Endodermal cell (in vitro differentiated cells): ENCODE measurements around the gene CDRT15. TPM values are rescaled to one million over a fixed set of nuclear protein-coding genes. Genes with fewer than 3 reads are reported as not detected.
"Not testable (repeated sequence)": the region's sequence is repeated elsewhere in the genome, so short reads cannot be mapped to it uniquely, and the experiment has no call there.

Experiments
- DNase-seq: peaks from one replicate; pipeline ENCODE4 v3.0.0-alpha.2; 2017
- H3K27ac ChIP-seq: 2 replicates; pipeline ENCODE4 v1.5.1; 2013; ENCODE audit warnings: mild to moderate bottlenecking, low read depth, low read length, moderate library complexity
- H3K27me3 ChIP-seq: 2 replicates; pipeline ENCODE4 v1.6.1; 2013; ENCODE audit warnings: mild to moderate bottlenecking, low read length, moderate library complexity; ENCODE audit not compliant: insufficient read depth, control insufficient read depth, poor library complexity, severe bottlenecking
- H3K36me3 ChIP-seq: 2 replicates; pipeline ENCODE4 v1.7.0; 2013; ENCODE audit warnings: mild to moderate bottlenecking, low read length, moderate library complexity; ENCODE audit not compliant: control insufficient read depth, insufficient read depth
- H3K4me1 ChIP-seq: one replicate; pipeline ENCODE4 v1.7.0; 2013; ENCODE audit warnings: low read length; ENCODE audit not compliant: control insufficient read depth, insufficient read depth
- H3K4me3 ChIP-seq: 2 replicates; pipeline ENCODE4 v1.5.1; 2013; ENCODE audit warnings: mild to moderate bottlenecking, low read length, moderate library complexity
- H3K9ac ChIP-seq: 2 replicates; pipeline ENCODE4 v1.6.1; 2013; ENCODE audit warnings: mild to moderate bottlenecking, low read length, moderate library complexity; ENCODE audit not compliant: poor library complexity, severe bottlenecking; ENCODE audit errors: extremely low read depth
- H3K9me3 ChIP-seq: 2 replicates; pipeline ENCODE4 v1.6.1; 2013; ENCODE audit warnings: mild to moderate bottlenecking, low read length, moderate library complexity; ENCODE audit not compliant: control insufficient read depth
- H3K27ac Mint-ChIP-seq: 2 replicates; pipeline ENCODE4 v1.8.0; 2020; ENCODE audit warnings: mixed read lengths
- H3K27me3 Mint-ChIP-seq: 2 replicates; pipeline ENCODE4 v1.8.0; 2021; ENCODE audit warnings: mild to moderate bottlenecking, mixed read lengths; ENCODE audit not compliant: insufficient read depth
- H3K36me3 Mint-ChIP-seq: 2 replicates; pipeline ENCODE4 v1.8.0; 2020; ENCODE audit warnings: low read depth, mixed read lengths
- H3K4me1 Mint-ChIP-seq: 2 replicates; pipeline ENCODE4 v1.8.0; 2020; ENCODE audit warnings: mixed read lengths
- H3K4me3 Mint-ChIP-seq: 2 replicates; pipeline ENCODE4 v1.8.0; 2020; ENCODE audit warnings: mild to moderate bottlenecking, moderate library complexity, mixed read lengths
- H3K9me3 Mint-ChIP-seq: 2 replicates; pipeline ENCODE4 v1.8.0; 2020; ENCODE audit warnings: mild to moderate bottlenecking, mixed read lengths
- WGBS, 2 experiments: methylation state at CpG; one replicate each; pipeline versions ENCODE4 v1.1.5 to v1.1.7; 2013; ENCODE audit warnings: missing lambda C conversion rate in 2 of 2, mixed read lengths in 1 of 2; ENCODE audit not compliant: insufficient coverage in 1 of 2, insufficient read length in 1 of 2; 5-methylcytosine and 5-hydroxymethylcytosine counted together
- total RNA-seq, 2 donors: library from RNA; stranded (reverse); fragmentation: NEBNext Ultra II Directional in 1 of 2; extraction: Animal tissue kit (Norgen Biotek cat#: 25700) in 1 of 2; gene quantifications; 2 replicates in 1 of 2; 3 replicates in 1 of 2; pipeline ENCODE4 v1.2.1, GENCODE V29; 2021
- TF ChIP-seq, protein P1 (sequence below): fragments of 200-600 bp; sonication (generic); conservative IDR thresholded peaks from 2 replicates; pipeline ENCODE4 v1.5.0; 2021; ENCODE audit warnings: antibody characterized with exemption, mild to moderate bottlenecking

CDRT15 gene
- total RNA-seq, 2 donors from 2014 or later: not detected

GRCh38 chr17:14245002-14245401 lies 8.3 kb upstream of the CDRT15 start:
- no peaks in the 10 kb centered on the region for H3K9me3 Mint-ChIP-seq
- Histone ChIP-seq H3K4me3 (no peak overlapping the region), H3K27ac (no peak overlapping the region), H3K4me1 (no peaks in the 10 kb centered on the region), H3K9me3 (no peaks in the 10 kb centered on the region), H3K27me3 (no peaks in the 10 kb centered on the region), H3K9ac (no peak overlapping the region), H3K36me3 (no peaks in the 10 kb centered on the region)
- H3K4me1 Mint-ChIP-seq: no peaks in the 10 kb centered on the region
- no peak overlapping the region for H3K27ac Mint-ChIP-seq
- H3K27me3 Mint-ChIP-seq: no peaks in the 10 kb centered on the region
- H3K36me3 Mint-ChIP-seq: no peaks in the 10 kb centered on the region
- no peak for DNase-seq
- TF ChIP-seq, protein P1, sequence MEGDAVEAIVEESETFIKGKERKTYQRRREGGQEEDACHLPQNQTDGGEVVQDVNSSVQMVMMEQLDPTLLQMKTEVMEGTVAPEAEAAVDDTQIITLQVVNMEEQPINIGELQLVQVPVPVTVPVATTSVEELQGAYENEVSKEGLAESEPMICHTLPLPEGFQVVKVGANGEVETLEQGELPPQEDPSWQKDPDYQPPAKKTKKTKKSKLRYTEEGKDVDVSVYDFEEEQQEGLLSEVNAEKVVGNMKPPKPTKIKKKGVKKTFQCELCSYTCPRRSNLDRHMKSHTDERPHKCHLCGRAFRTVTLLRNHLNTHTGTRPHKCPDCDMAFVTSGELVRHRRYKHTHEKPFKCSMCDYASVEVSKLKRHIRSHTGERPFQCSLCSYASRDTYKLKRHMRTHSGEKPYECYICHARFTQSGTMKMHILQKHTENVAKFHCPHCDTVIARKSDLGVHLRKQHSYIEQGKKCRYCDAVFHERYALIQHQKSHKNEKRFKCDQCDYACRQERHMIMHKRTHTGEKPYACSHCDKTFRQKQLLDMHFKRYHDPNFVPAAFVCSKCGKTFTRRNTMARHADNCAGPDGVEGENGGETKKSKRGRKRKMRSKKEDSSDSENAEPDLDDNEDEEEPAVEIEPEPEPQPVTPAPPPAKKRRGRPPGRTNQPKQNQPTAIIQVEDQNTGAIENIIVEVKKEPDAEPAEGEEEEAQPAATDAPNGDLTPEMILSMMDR: no peak
- 84 to 100% methylated on average over 1 of the region's 1 CpG for WGBS, 2 experiments
- no peak overlapping the region for H3K4me3 Mint-ChIP-seq

DNA sequence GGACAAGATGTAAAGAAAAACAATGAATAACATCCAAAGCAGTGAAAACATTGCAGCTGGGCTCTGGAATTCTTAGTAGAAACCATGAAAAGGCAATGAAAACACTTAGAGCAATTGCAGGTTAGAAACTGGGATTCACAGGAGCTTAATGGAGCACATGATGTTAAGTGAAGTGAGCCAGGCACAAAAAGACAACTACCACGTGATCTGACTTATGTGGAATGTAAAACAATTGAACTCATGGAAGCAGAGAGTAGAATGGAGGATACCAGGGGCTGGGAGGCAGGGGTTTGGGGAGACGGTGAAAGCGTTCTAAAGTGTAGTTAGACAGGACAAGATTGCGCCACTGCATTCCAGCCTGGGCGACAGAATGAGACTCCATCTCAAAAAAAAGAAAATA lies 2.6 kb upstream of the CDRT15 start:
- H3K27me3 Mint-ChIP-seq, DNase-seq, H3K9me3 Mint-ChIP-seq, H3K27ac Mint-ChIP-seq, H3K36me3 Mint-ChIP-seq, H3K27ac ChIP-seq, H3K4me3 ChIP-seq, H3K4me3 Mint-ChIP-seq, H3K9me3 ChIP-seq, H3K27me3 ChIP-seq, H3K4me1 Mint-ChIP-seq, H3K36me3 ChIP-seq, H3K4me1 ChIP-seq, H3K9ac ChIP-seq: not testable (repeated sequence)
- 95% methylated on average over 2 of the region's 5 CpGs; no CpG with 5 or more reads in 1 of the 2 experiments for WGBS, 2 experiments

DNA sequence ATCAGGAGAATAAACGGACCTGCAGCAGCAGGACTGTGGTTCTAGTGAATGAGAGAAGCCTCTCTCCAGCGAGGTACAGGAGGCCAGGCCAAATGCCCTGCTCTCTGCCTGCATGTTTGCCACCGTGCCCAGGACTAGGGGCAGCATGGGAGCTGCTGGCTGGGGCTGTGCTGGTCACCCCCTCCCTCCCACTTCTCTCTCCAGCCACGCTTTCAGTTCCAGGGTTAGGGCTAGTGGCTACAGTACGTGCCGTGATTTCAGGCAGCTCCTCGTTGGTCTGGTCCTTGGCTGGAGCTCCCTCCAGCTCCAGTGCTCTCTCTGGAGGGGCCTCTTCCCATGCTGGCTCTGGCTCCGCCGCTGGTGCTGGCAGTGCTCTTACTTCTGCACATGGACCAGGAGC lies 630 bp downstream of the CDRT15 start:
- not testable (repeated sequence) for H3K27ac ChIP-seq, H3K9me3 ChIP-seq, H3K4me1 ChIP-seq, H3K9ac ChIP-seq, H3K36me3 ChIP-seq, H3K27ac Mint-ChIP-seq, H3K27me3 ChIP-seq, DNase-seq, H3K36me3 Mint-ChIP-seq, H3K27me3 Mint-ChIP-seq, H3K4me1 Mint-ChIP-seq, H3K4me3 ChIP-seq, H3K9me3 Mint-ChIP-seq, H3K4me3 Mint-ChIP-seq
- 91 to 92% methylated on average over 2 to 5 of the region's 9 CpGs for WGBS, 2 experiments

- H3K27me3 ChIP-seq, H3K9me3 ChIP-seq, H3K27ac Mint-ChIP-seq, H3K4me3 ChIP-seq, H3K4me1 ChIP-seq, H3K4me3 Mint-ChIP-seq, H3K9me3 Mint-ChIP-seq, H3K27ac ChIP-seq, H3K9ac ChIP-seq, H3K27me3 Mint-ChIP-seq, H3K36me3 ChIP-seq, H3K4me1 Mint-ChIP-seq, H3K36me3 Mint-ChIP-seq, DNase-seq: not testable (repeated sequence)
- 82% methylated on average over 1 of the region's 2 CpGs; no CpG with 5 or more reads in 1 of the 2 experiments for WGBS, 2 experiments
These were observed 1.6 kb downstream of the CDRT15 start for GRCh38 chr17:14235047-14235446.

DNA sequence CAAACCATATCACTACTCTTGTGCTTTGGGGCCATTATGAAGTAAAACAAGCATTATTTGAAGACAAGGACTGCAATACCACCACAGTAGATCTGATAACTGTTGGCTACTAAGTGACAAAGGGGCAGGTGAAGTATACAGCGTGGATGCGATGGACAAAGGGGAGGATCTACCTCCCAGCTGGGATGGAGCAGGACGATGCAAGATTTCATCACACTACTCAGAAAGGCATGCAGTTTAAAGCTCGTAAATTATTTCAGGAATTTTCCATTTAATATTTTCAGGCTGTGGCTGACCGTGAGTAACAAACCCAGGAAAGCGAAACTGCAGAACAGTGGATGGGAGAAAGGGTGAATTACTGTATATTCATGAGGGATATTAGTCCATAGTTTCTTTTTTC lies 5.5 kb downstream of the CDRT15 start:
- H3K4me1 ChIP-seq, H3K27ac Mint-ChIP-seq, H3K4me3 ChIP-seq, H3K36me3 Mint-ChIP-seq, H3K27me3 Mint-ChIP-seq, H3K9me3 ChIP-seq, H3K4me1 Mint-ChIP-seq, H3K4me3 Mint-ChIP-seq, DNase-seq, H3K27ac ChIP-seq, H3K9me3 Mint-ChIP-seq, H3K36me3 ChIP-seq, H3K27me3 ChIP-seq, H3K9ac ChIP-seq: not testable (repeated sequence)
- WGBS, 2 experiments: 100% methylated on average over 2 of the region's 6 CpGs; no CpG with 5 or more reads in 1 of the 2 experiments
